ENCODE measurements around the gene OR9I1.

- no peak for TF ChIP-seq CTCF (IDR thresholded peaks at IDR 0.05; ENCODE audit: insufficient read depth, low read length)
- no peak for TF ChIP-seq GABPA (IDR thresholded peaks at IDR 0.05; ENCODE audit: low read depth)
Observed at GRCh38 chr11:58097437-58097836, 27.9 kb downstream of the OR9I1 start.
